Mucosa of rectum (tissue), 2 donors: ENCODE data around the gene PRKACA.
A peak's percentile ranks its signal among the peaks of the same experiment; 100 is the strongest.

Experiments
- H3K27ac ChIP-seq, 2 donors: one replicate each; pipeline ENCODE4 v1.7.0; 2013; ENCODE audit warnings: inconsistent platforms in 2 of 2, low read depth in 2 of 2, low read length in 2 of 2
- H3K27me3 ChIP-seq, 2 donors: one replicate each; pipeline ENCODE4 v1.7.0; 2013; ENCODE audit warnings: low read length in 2 of 2; ENCODE audit not compliant: control insufficient read depth in 2 of 2, insufficient read depth in 2 of 2
- H3K36me3 ChIP-seq, 2 donors: one replicate each; pipeline ENCODE4 v1.7.0; 2013; ENCODE audit warnings: low read length in 2 of 2; ENCODE audit not compliant: control insufficient read depth in 2 of 2, insufficient read depth in 2 of 2
- H3K4me1 ChIP-seq, 2 donors: one replicate each; pipeline ENCODE4 v1.7.0; 2013; ENCODE audit warnings: low read length in 2 of 2, mild to moderate bottlenecking in 1 of 2; ENCODE audit not compliant: control insufficient read depth in 2 of 2, insufficient read depth in 2 of 2
- H3K4me3 ChIP-seq, 2 donors: one replicate each; pipeline ENCODE4 v1.7.0; 2013; ENCODE audit warnings: low read length in 2 of 2
- H3K9ac ChIP-seq, 2 donors: one replicate each; pipeline ENCODE4 v1.7.0; 2013; ENCODE audit warnings: low read length in 2 of 2, low read depth in 1 of 2, mild to moderate bottlenecking in 1 of 2
- H3K9me3 ChIP-seq, 2 donors: one replicate each; pipeline ENCODE4 v1.7.0; 2013; ENCODE audit warnings: low read length in 2 of 2; ENCODE audit not compliant: control insufficient read depth in 2 of 2
- donor health status: healthy.
- donor health status: Normal muscosa, but diverticular disease.

The PRKACA gene

GRCh38 chr19:14107581-14108461, 9.7 kb downstream of the PRKACA start:
- Histone ChIP-seq H3K4me3 (no peak overlapping the region), H3K9ac (no peak overlapping the region), H3K27ac (no peak overlapping the region), H3K36me3 (peaks cover 5 to 7% of the 10 kb centered on the region in 2 donors), H3K27me3 (no peaks in the 10 kb centered on the region), H3K4me1 (peaks cover 2 to 15% of the 10 kb centered on the region in 2 donors), H3K9me3 (no peaks in the 10 kb centered on the region)

- Histone ChIP-seq H3K27me3 (no peaks in the 10 kb centered on the region), H3K9ac (no peak overlapping the region), H3K27ac (no peak overlapping the region), H3K9me3 (no peaks in the 10 kb centered on the region), H3K36me3 (peaks cover 12 to 15% of the 10 kb centered on the region in 2 donors), H3K4me1 (peaks cover 0 to 9% of the 10 kb centered on the region in 2 donors), H3K4me3 (no peak overlapping the region)
Measured at GRCh38 chr19:14106840-14107239, 10.7 kb downstream of the PRKACA start.

GRCh38 chr19:14105680-14106079, 11.9 kb downstream of the PRKACA start:
- Histone ChIP-seq H3K4me1 (peaks cover 0 to 9% of the 10 kb centered on the region in 2 donors), H3K27me3 (no peaks in the 10 kb centered on the region), H3K4me3 (no peak overlapping the region), H3K27ac (peak overlapping the region; percentile 63 to 68), H3K9me3 (no peaks in the 10 kb centered on the region), H3K9ac (no peak overlapping the region), H3K36me3 (peaks cover 16 to 19% of the 10 kb centered on the region in 2 donors)

- H3K27me3 ChIP-seq: no peaks in the 10 kb centered on the region
- no peak overlapping the region for H3K27ac ChIP-seq
Measured at GRCh38 chr19:14103310-14103709, 14.3 kb downstream of the PRKACA start.

GRCh38 chr19:14102756-14103155, 14.8 kb downstream of the PRKACA start:
- H3K9me3 ChIP-seq: no peaks in the 10 kb centered on the region
- H3K36me3 ChIP-seq: peaks cover 23 to 27% of the 10 kb centered on the region in 2 donors
- no peaks in the 10 kb centered on the region for H3K27me3 ChIP-seq
- no peak overlapping the region for H3K9ac ChIP-seq
- no peak overlapping the region for H3K27ac ChIP-seq
- no peak overlapping the region for H3K4me3 ChIP-seq
- H3K4me1 ChIP-seq: peaks cover 0 to 9% of the 10 kb centered on the region in 2 donors

More at GRCh38 chr19:14103310-14103709, 14.3 kb downstream of the PRKACA start:
- Histone ChIP-seq H3K4me1 (peaks cover 0 to 9% of the 10 kb centered on the region in 2 donors), H3K9me3 (no peaks in the 10 kb centered on the region), H3K9ac (no peak overlapping the region), H3K36me3 (peaks cover 19 to 23% of the 10 kb centered on the region in 2 donors), H3K4me3 (no peak overlapping the region)

- no peak overlapping the region for H3K9ac ChIP-seq
- no peaks in the 10 kb centered on the region for H3K27me3 ChIP-seq
- H3K4me1 ChIP-seq: peaks cover 0 to 9% of the 10 kb centered on the region in 2 donors
- H3K27ac ChIP-seq: no peak overlapping the region
- no peak overlapping the region for H3K4me3 ChIP-seq
- peaks cover 29 to 32% of the 10 kb centered on the region in 2 donors for H3K36me3 ChIP-seq
- no peaks in the 10 kb centered on the region for H3K9me3 ChIP-seq
Measured at GRCh38 chr19:14102102-14102696, 15.4 kb downstream of the PRKACA start.

- Histone ChIP-seq H3K9ac (no peak overlapping the region), H3K9me3 (no peaks in the 10 kb centered on the region), H3K36me3 (peaks cover 38 to 41% of the 10 kb centered on the region in 2 donors), H3K27me3 (no peaks in the 10 kb centered on the region), H3K27ac (no peak overlapping the region), H3K4me3 (no peak overlapping the region), H3K4me1 (peaks cover 0 to 7% of the 10 kb centered on the region in 2 donors)
Measured at GRCh38 chr19:14101003-14101545, 16.5 kb downstream of the PRKACA start.

- Histone ChIP-seq H3K27ac (no peak overlapping the region), H3K4me1 (no peaks in the 10 kb centered on the region), H3K36me3 (peaks cover 30 to 33% of the 10 kb centered on the region in 2 donors)
Measured at GRCh38 chr19:14097532-14098151, 19.9 kb downstream of the PRKACA start.

GRCh38 chr19:14096272-14096992, 21.1 kb downstream of the PRKACA start:
- H3K27me3 ChIP-seq: no peaks in the 10 kb centered on the region
- H3K9ac ChIP-seq: no peak overlapping the region
- H3K27ac ChIP-seq: no peak overlapping the region
- H3K36me3 ChIP-seq: peaks cover 23 to 29% of the 10 kb centered on the region in 2 donors
- H3K9me3 ChIP-seq: peaks cover 0 to 4% of the 10 kb centered on the region in 2 donors
- H3K4me3 ChIP-seq: no peak overlapping the region
- peaks cover 0 to 7% of the 10 kb centered on the region in 2 donors for H3K4me1 ChIP-seq

More at GRCh38 chr19:14097532-14098151, 19.9 kb downstream of the PRKACA start:
- Histone ChIP-seq H3K9ac (no peak overlapping the region), H3K4me3 (no peak overlapping the region), H3K9me3 (peaks cover 0 to 4% of the 10 kb centered on the region in 2 donors), H3K27me3 (no peaks in the 10 kb centered on the region)
